ENCODE measurements around the gene NR2F1-AS1. TPM values are rescaled to one million over a fixed set of nuclear protein-coding genes. Genes with fewer than 3 reads are reported as not detected.

NR2F1-AS1 gene
- total RNA-seq, 2 donors from 2014 or later, result not detected

- Mint-ChIP-seq H3K9me3 (no peaks in the 10 kb centered on the region), H3K27me3 (peaks cover 3% of the 10 kb centered on the region), H3K27ac (no peak overlapping the region), H3K36me3 (ENCODE audit: low read depth) (no peaks in the 10 kb centered on the region), H3K4me3 (no peak overlapping the region), H3K4me1 (no peaks in the 10 kb centered on the region)
- no peak for ATAC-seq (replicated peaks)
Observed at GRCh38 chr5:93364378-93364777, 216.6 kb downstream of the NR2F1-AS1 start.

- ATAC-seq (replicated peaks), result no peak
- Mint-ChIP-seq H3K36me3 (ENCODE audit: low read depth) (no peaks in the 10 kb centered on the region), H3K4me3 (no peak overlapping the region), H3K9me3 (no peaks in the 10 kb centered on the region), H3K27me3 (peaks cover 4% of the 10 kb centered on the region), H3K27ac (no peak overlapping the region), H3K4me1 (no peaks in the 10 kb centered on the region)
Observed at GRCh38 chr5:93360436-93361088, 220.5 kb downstream of the NR2F1-AS1 start.

- no peak for ATAC-seq (replicated peaks)
- no peaks in the 10 kb centered on the region for H3K9me3 Mint-ChIP-seq
- no peaks in the 10 kb centered on the region for H3K4me1 Mint-ChIP-seq
- H3K36me3 Mint-ChIP-seq (ENCODE audit: low read depth), result no peaks in the 10 kb centered on the region
- no peak overlapping the region for H3K27ac Mint-ChIP-seq
- no peak overlapping the region for H3K4me3 Mint-ChIP-seq
- peaks cover 4% of the 10 kb centered on the region for H3K27me3 Mint-ChIP-seq
Observed at GRCh38 chr5:93359960-93360305, 221.1 kb downstream of the NR2F1-AS1 start.

Other genes starting within 250 kb of the NR2F1-AS1 start
- not detected for gene NR2F1, start 2.0 kb upstream of the NR2F1-AS1 start, total RNA-seq
- 1 to 10 TPM; 1.5 to 2.1 TPM for gene POU5F2, start 160.4 kb upstream of the NR2F1-AS1 start, total RNA-seq